RWPE2 (cell line): ENCODE data around the gene VPS41.

Experiments
- ATAC-seq: fragments of 200-7000 bp; cut with Tn5 transposase; 3 replicates; pipeline ENCODE4 v1.9.1; 2021; ENCODE audit warnings: low read depth
- DNase-seq: peaks from one replicate; pipeline ENCODE4 v3.0.0-alpha.2; 2020; ENCODE audit warnings: low spot score
- H3K27ac ChIP-seq: fragments of 450-650 bp; 2 replicates; pipeline ENCODE4 v1.5.1; 2017; ENCODE audit warnings: mild to moderate bottlenecking; ENCODE audit not compliant: poor library complexity, severe bottlenecking
- H3K27me3 ChIP-seq: fragments of 250-450 bp; sonication (Bioruptor Pico); 2 replicates; pipeline ENCODE4 v1.5.1; 2021; ENCODE audit warnings: mild to moderate bottlenecking, moderate library complexity; ENCODE audit not compliant: insufficient read depth, poor library complexity, severe bottlenecking
- H3K36me3 ChIP-seq: fragments of 250-450 bp; sonication (Bioruptor Pico); 2 replicates; pipeline ENCODE4 v1.5.1; 2020; ENCODE audit warnings: low read depth, mild to moderate bottlenecking, moderate library complexity
- H3K4me1 ChIP-seq: fragments of 250-450 bp; sonication (Bioruptor Pico); 2 replicates; pipeline ENCODE4 v1.5.1; 2021; ENCODE audit warnings: mild to moderate bottlenecking, moderate library complexity; ENCODE audit not compliant: insufficient read depth, poor library complexity, severe bottlenecking
- H3K4me3 ChIP-seq: fragments of 250-450 bp; sonication (Bioruptor Pico); 2 replicates; pipeline ENCODE4 v1.5.1; 2021; ENCODE audit warnings: mild to moderate bottlenecking, moderate library complexity; ENCODE audit not compliant: severe bottlenecking
- H3K9me3 ChIP-seq: fragments of 250-450 bp; sonication (Bioruptor Pico); 2 replicates; pipeline ENCODE4 v1.5.1; 2021; ENCODE audit warnings: mild to moderate bottlenecking, moderate library complexity; ENCODE audit not compliant: severe bottlenecking
- CTCF ChIP-seq: fragments of 450-650 bp; IDR thresholded peaks from one replicate; pipeline ENCODE4 v1.5.1; 2017; ENCODE audit warnings: mild to moderate bottlenecking, moderate library complexity; ENCODE audit not compliant: poor library complexity, severe bottlenecking

Gene VPS41

GRCh38 chr7:38824948-38825347, 84.0 kb downstream of the VPS41 start:
- Histone ChIP-seq H3K27ac (no peak overlapping the region), H3K9me3 (no peaks in the 10 kb centered on the region), H3K4me1 (no peaks in the 10 kb centered on the region), H3K4me3 (no peak overlapping the region), H3K27me3 (no peaks in the 10 kb centered on the region), H3K36me3 (no peaks in the 10 kb centered on the region)
- TF ChIP-seq CTCF, result no peak
- no peak for DNase-seq
- no peak for ATAC-seq

- DNase-seq (no peak), ATAC-seq (no peak)
- no peak for TF ChIP-seq CTCF
- no peaks in the 10 kb centered on the region for H3K4me1 ChIP-seq
- no peak overlapping the region for H3K27ac ChIP-seq
- H3K36me3 ChIP-seq, result no peaks in the 10 kb centered on the region
- H3K9me3 ChIP-seq, result no peaks in the 10 kb centered on the region
- H3K27me3 ChIP-seq, result no peaks in the 10 kb centered on the region
- no peak overlapping the region for H3K4me3 ChIP-seq
Observed at GRCh38 chr7:38822549-38822948, 86.4 kb downstream of the VPS41 start.

- Histone ChIP-seq H3K36me3 (no peaks in the 10 kb centered on the region), H3K4me1 (no peaks in the 10 kb centered on the region), H3K27ac (no peak overlapping the region), H3K4me3 (no peak overlapping the region), H3K9me3 (no peaks in the 10 kb centered on the region), H3K27me3 (no peaks in the 10 kb centered on the region)
- no peak for TF ChIP-seq CTCF
- ATAC-seq, result no peak
- DNase-seq, result no peak
Observed at GRCh38 chr7:38820571-38820970, 88.4 kb downstream of the VPS41 start.

- H3K4me1 ChIP-seq, result no peaks in the 10 kb centered on the region
- no peak for ATAC-seq
- TF ChIP-seq CTCF, result no peak
- H3K27me3 ChIP-seq, result no peaks in the 10 kb centered on the region
- no peaks in the 10 kb centered on the region for H3K36me3 ChIP-seq
- H3K9me3 ChIP-seq, result no peaks in the 10 kb centered on the region
- H3K27ac ChIP-seq, result no peak overlapping the region
- no peak for DNase-seq
- no peak overlapping the region for H3K4me3 ChIP-seq
Observed at GRCh38 chr7:38819463-38819862, 89.5 kb downstream of the VPS41 start.

GRCh38 chr7:38817526-38817925, 91.5 kb downstream of the VPS41 start:
- Histone ChIP-seq H3K4me3 (no peak overlapping the region), H3K36me3 (no peaks in the 10 kb centered on the region), H3K9me3 (no peaks in the 10 kb centered on the region), H3K4me1 (no peaks in the 10 kb centered on the region), H3K27me3 (no peaks in the 10 kb centered on the region), H3K27ac (no peak overlapping the region)
- ATAC-seq (no peak), DNase-seq (no peak)
- no peak for TF ChIP-seq CTCF
